BLaER1 (cell line): ENCODE data around the gene DDT.
"Not testable (repeated sequence)": the region's sequence is repeated elsewhere in the genome, so short reads cannot be mapped to it uniquely, and the experiment has no call there.

Experiments
- H3K27ac ChIP-seq: shearing (Covaris generic); formaldehyde crosslinking; 2 replicates; pipeline ENCODE4 v1.8.1; 2022
- H3K27me3 ChIP-seq: shearing (Covaris generic); formaldehyde crosslinking; 2 replicates; pipeline ENCODE4 v1.8.1; 2022
- H3K36me3 ChIP-seq: shearing (Covaris generic); formaldehyde crosslinking; 2 replicates; pipeline ENCODE4 v1.8.1; 2022
- H3K4me1 ChIP-seq: shearing (Covaris generic); formaldehyde crosslinking; 2 replicates; pipeline ENCODE4 v1.8.1; 2022
- H3K4me2 ChIP-seq: shearing (Covaris generic); formaldehyde crosslinking; 2 replicates; pipeline ENCODE4 v1.8.1; 2022
- H3K4me3 ChIP-seq: shearing (Covaris generic); formaldehyde crosslinking; 2 replicates; pipeline ENCODE4 v1.8.1; 2022
- H3K9ac ChIP-seq: shearing (Covaris generic); formaldehyde crosslinking; 2 replicates; pipeline ENCODE4 v1.8.1; 2022
- H3K9me3 ChIP-seq: shearing (Covaris generic); formaldehyde crosslinking; 2 replicates; pipeline ENCODE4 v1.8.1; 2022
- H4K20me1 ChIP-seq: shearing (Covaris generic); formaldehyde crosslinking; 2 replicates; pipeline ENCODE4 v1.8.1; 2022
- Cebpa-rat ChIP-seq: shearing (Covaris generic); IDR thresholded peaks from 2 replicates; pipeline ENCODE4 v1.8.1; 2022

The DDT gene

GRCh38 chr22:23969071-23969470 lies 5.2 kb downstream of the DDT start:
- Histone ChIP-seq H3K4me3 (no peak overlapping the region), H3K27ac (no peak overlapping the region), H3K27me3 (no peaks in the 10 kb centered on the region), H3K9ac (no peak overlapping the region), H3K4me1 (peaks cover 29% of the 10 kb centered on the region), H4K20me1 (peaks cover 31% of the 10 kb centered on the region), H3K9me3 (no peaks in the 10 kb centered on the region), H3K4me2 (peak overlapping the region; percentile 18), H3K36me3 (peaks cover 31% of the 10 kb centered on the region)
- TF ChIP-seq Cebpa-rat: no peak

GRCh38 chr22:23966568-23966967 lies 7.7 kb downstream of the DDT start, which contains the start of gene DDTL:
Gene DDTL, plus strand, starts transcription at chr22:23966888. Its CDS starts 27 bp downstream, at chr22:23966915.
- H3K4me2 ChIP-seq, H3K27ac ChIP-seq, H3K4me3 ChIP-seq, H3K9me3 ChIP-seq, H3K27me3 ChIP-seq, H3K9ac ChIP-seq: not testable (repeated sequence)
- Histone ChIP-seq H4K20me1 (peaks cover 27% of the 10 kb centered on the region), H3K4me1 (peaks cover 27% of the 10 kb centered on the region), H3K36me3 (peaks cover 26% of the 10 kb centered on the region)

- Histone ChIP-seq H4K20me1 (peaks cover 22% of the 10 kb centered on the region), H3K4me1 (peaks cover 22% of the 10 kb centered on the region), H3K36me3 (peaks cover 22% of the 10 kb centered on the region)
- not testable (repeated sequence) for H3K27me3 ChIP-seq, H3K4me2 ChIP-seq, H3K9me3 ChIP-seq, H3K27ac ChIP-seq, H3K4me3 ChIP-seq, H3K9ac ChIP-seq
Measured at GRCh38 chr22:23966094-23966493, 8.1 kb downstream of the DDT start.

GRCh38 chr22:23961084-23961771 lies 13.0 kb downstream of the DDT start, which contains the start of gene GSTT2B:
Gene GSTT2B, minus strand, starts transcription at chr22:23961195. Its CDS starts 64 bp downstream, at chr22:23961131.
- not testable (repeated sequence) for H3K4me3 ChIP-seq

GRCh38 chr22:23956301-23956900 lies 17.8 kb downstream of the DDT start:
- not testable (repeated sequence) for H3K4me3 ChIP-seq, H3K36me3 ChIP-seq, H3K27ac ChIP-seq, H3K9ac ChIP-seq, H3K4me1 ChIP-seq, H4K20me1 ChIP-seq, H3K9me3 ChIP-seq, H3K4me2 ChIP-seq
- peaks cover 17% of the 10 kb centered on the region for H3K27me3 ChIP-seq

More at GRCh38 chr22:23961084-23961771, 13.0 kb downstream of the DDT start, which contains the start of gene GSTT2B:
- not testable (repeated sequence) for H3K9me3 ChIP-seq, H3K4me2 ChIP-seq, H3K4me1 ChIP-seq, H3K9ac ChIP-seq, H3K27ac ChIP-seq, H4K20me1 ChIP-seq, H3K36me3 ChIP-seq
- peaks cover 17% of the 10 kb centered on the region for H3K27me3 ChIP-seq

- H3K4me2 ChIP-seq, H3K36me3 ChIP-seq, H4K20me1 ChIP-seq, H3K27ac ChIP-seq, H3K4me3 ChIP-seq, H3K9ac ChIP-seq, H3K9me3 ChIP-seq, H3K4me1 ChIP-seq: not testable (repeated sequence)
- peaks cover 17% of the 10 kb centered on the region for H3K27me3 ChIP-seq
Measured at GRCh38 chr22:23955886-23956285, 18.4 kb downstream of the DDT start.

GRCh38 chr22:23954991-23955305 lies 19.3 kb downstream of the DDT start:
- H3K4me3 ChIP-seq, H3K9me3 ChIP-seq, H3K9ac ChIP-seq, H4K20me1 ChIP-seq, H3K36me3 ChIP-seq, H3K4me2 ChIP-seq, H3K27ac ChIP-seq, H3K4me1 ChIP-seq, H3K27me3 ChIP-seq: not testable (repeated sequence)

GRCh38 chr22:23954193-23954990 lies 19.8 kb downstream of the DDT start:
- not testable (repeated sequence) for H3K36me3 ChIP-seq, H3K27me3 ChIP-seq, H3K9me3 ChIP-seq, H3K4me2 ChIP-seq, H3K9ac ChIP-seq, H3K4me3 ChIP-seq, H3K27ac ChIP-seq, H3K4me1 ChIP-seq, H4K20me1 ChIP-seq

GRCh38 chr22:23953485-23953884 lies 20.8 kb downstream of the DDT start:
- not testable (repeated sequence) for H3K4me3 ChIP-seq, H4K20me1 ChIP-seq, H3K27ac ChIP-seq, H3K27me3 ChIP-seq, H3K9me3 ChIP-seq, H3K36me3 ChIP-seq, H3K4me1 ChIP-seq, H3K9ac ChIP-seq, H3K4me2 ChIP-seq

GRCh38 chr22:23952794-23953405 lies 21.3 kb downstream of the DDT start:
- not testable (repeated sequence) for H3K27ac ChIP-seq, H3K9ac ChIP-seq, H4K20me1 ChIP-seq, H3K36me3 ChIP-seq, H3K27me3 ChIP-seq, H3K9me3 ChIP-seq, H3K4me2 ChIP-seq, H3K4me1 ChIP-seq, H3K4me3 ChIP-seq

GRCh38 chr22:23951383-23951782 lies 22.9 kb downstream of the DDT start:
- not testable (repeated sequence) for H3K9ac ChIP-seq, H3K27ac ChIP-seq, H3K4me1 ChIP-seq, H3K9me3 ChIP-seq, H4K20me1 ChIP-seq, H3K4me2 ChIP-seq, H3K4me3 ChIP-seq, H3K27me3 ChIP-seq, H3K36me3 ChIP-seq

GRCh38 chr22:23949764-23950163 lies 24.5 kb downstream of the DDT start:
- not testable (repeated sequence) for H3K4me3 ChIP-seq, H3K27me3 ChIP-seq, H3K9me3 ChIP-seq, H3K27ac ChIP-seq, H3K9ac ChIP-seq, H3K36me3 ChIP-seq, H3K4me2 ChIP-seq, H4K20me1 ChIP-seq, H3K4me1 ChIP-seq

- not testable (repeated sequence) for H3K36me3 ChIP-seq, H4K20me1 ChIP-seq, H3K27ac ChIP-seq
Measured at GRCh38 chr22:23947391-23947790, 26.9 kb downstream of the DDT start.

GRCh38 chr22:23940166-23940565 lies 34.1 kb downstream of the DDT start:
- H3K27me3 ChIP-seq, H3K9me3 ChIP-seq, H3K36me3 ChIP-seq, H3K4me3 ChIP-seq, H3K4me2 ChIP-seq, H3K27ac ChIP-seq, H3K9ac ChIP-seq, H4K20me1 ChIP-seq: not testable (repeated sequence)
- peaks cover 13% of the 10 kb centered on the region for H3K4me1 ChIP-seq

More at GRCh38 chr22:23947391-23947790, 26.9 kb downstream of the DDT start:
- H3K9me3 ChIP-seq, H3K27me3 ChIP-seq, H3K4me1 ChIP-seq, H3K4me2 ChIP-seq, H3K9ac ChIP-seq, H3K4me3 ChIP-seq: not testable (repeated sequence)
